ENCODE measurements around the gene ABHD1. TPM values are rescaled to one million over a fixed set of nuclear protein-coding genes. Genes with fewer than 3 reads are reported as not detected.

ABHD1 gene
- total and polyA plus RNA-seq, 2 donors from 2014 or later = 0.69 to 2.9 TPM

- Histone ChIP-seq H3K9ac (ENCODE audit: low read length in 3 of 3) (no peak overlapping the region), H3K4me3 (ENCODE audit: low read length in 3 of 3) (peak overlapping the region in 1 of 3 donors; percentile 6), H3K27me3 (ENCODE audit: control insufficient read depth, insufficient read depth, low read length) (no peaks in the 10 kb centered on the region), H3K36me3 (ENCODE audit: control insufficient read depth in 2 of 3, insufficient read depth in 3 of 3, low read length in 3 of 3) (no peaks in the 10 kb centered on the region), H3K9me3 (ENCODE audit: control insufficient read depth in 2 of 3, insufficient read depth in 1 of 3, low read length in 3 of 3) (no peaks in the 10 kb centered on the region), H3K4me1 (ENCODE audit: control insufficient read depth in 2 of 3, insufficient read depth in 2 of 3, low read depth in 1 of 3, low read length in 3 of 3) (peaks cover 0 to 28% (median 12%) of the 10 kb centered on the region in 3 donors), H3K27ac (ENCODE audit: low read depth in 2 of 2, low read length in 2 of 2) (peak overlapping the region; percentile 43 to 79)
- DNase-seq (peak in 3 of 5 donors; percentile 34 to 56 (median 53)), FAIRE-seq (no peak)
- TF ChIP-seq, protein P1, sequence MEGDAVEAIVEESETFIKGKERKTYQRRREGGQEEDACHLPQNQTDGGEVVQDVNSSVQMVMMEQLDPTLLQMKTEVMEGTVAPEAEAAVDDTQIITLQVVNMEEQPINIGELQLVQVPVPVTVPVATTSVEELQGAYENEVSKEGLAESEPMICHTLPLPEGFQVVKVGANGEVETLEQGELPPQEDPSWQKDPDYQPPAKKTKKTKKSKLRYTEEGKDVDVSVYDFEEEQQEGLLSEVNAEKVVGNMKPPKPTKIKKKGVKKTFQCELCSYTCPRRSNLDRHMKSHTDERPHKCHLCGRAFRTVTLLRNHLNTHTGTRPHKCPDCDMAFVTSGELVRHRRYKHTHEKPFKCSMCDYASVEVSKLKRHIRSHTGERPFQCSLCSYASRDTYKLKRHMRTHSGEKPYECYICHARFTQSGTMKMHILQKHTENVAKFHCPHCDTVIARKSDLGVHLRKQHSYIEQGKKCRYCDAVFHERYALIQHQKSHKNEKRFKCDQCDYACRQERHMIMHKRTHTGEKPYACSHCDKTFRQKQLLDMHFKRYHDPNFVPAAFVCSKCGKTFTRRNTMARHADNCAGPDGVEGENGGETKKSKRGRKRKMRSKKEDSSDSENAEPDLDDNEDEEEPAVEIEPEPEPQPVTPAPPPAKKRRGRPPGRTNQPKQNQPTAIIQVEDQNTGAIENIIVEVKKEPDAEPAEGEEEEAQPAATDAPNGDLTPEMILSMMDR (IDR thresholded peaks at IDR 0.05; ENCODE audit: borderline replicate concordance, extremely low read depth, insufficient read depth) = no peak
- intact Hi-C loops (cut with DNase I) = loop anchor here (10.0 kb wide), 1 partner anchor 212 kb away; the partner anchor contains the start of gene UCN
Measured at GRCh38 chr2:27092696-27093429, 30.8 kb upstream of the ABHD1 start.

GRCh38 chr2:27093430-27094352, 29.9 kb upstream of the ABHD1 start:
- H3K4me3 ChIP-seq (ENCODE audit: low read length in 3 of 3) = peak overlapping the region in 1 of 3 donors; percentile 44
- H3K27me3 ChIP-seq (ENCODE audit: control insufficient read depth, insufficient read depth, low read length) = no peaks in the 10 kb centered on the region
- H3K27ac ChIP-seq (ENCODE audit: low read depth in 2 of 2, low read length in 2 of 2) = peak overlapping the region; percentile 53 to 79
- TF ChIP-seq, protein P1 (IDR thresholded peaks at IDR 0.05; ENCODE audit: borderline replicate concordance, extremely low read depth, insufficient read depth) = no peak
- peaks cover 0 to 2% (median 0%) of the 10 kb centered on the region in 3 donors for H3K36me3 ChIP-seq (ENCODE audit: control insufficient read depth in 2 of 3, insufficient read depth in 3 of 3, low read length in 3 of 3)
- intact Hi-C loops (cut with DNase I) = loop anchor here (10.0 kb wide), 1 partner anchor 211 kb away; the partner anchor contains the start of gene UCN
- H3K9me3 ChIP-seq (ENCODE audit: control insufficient read depth in 2 of 3, insufficient read depth in 1 of 3, low read length in 3 of 3) = no peaks in the 10 kb centered on the region
- DNase-seq (peak in 1 of 5 donors; percentile 35), FAIRE-seq (no peak)
- H3K4me1 ChIP-seq (ENCODE audit: control insufficient read depth in 2 of 3, insufficient read depth in 2 of 3, low read depth in 1 of 3, low read length in 3 of 3) = peaks cover 0 to 28% (median 12%) of the 10 kb centered on the region in 3 donors
- H3K9ac ChIP-seq (ENCODE audit: low read length in 3 of 3) = no peak overlapping the region

DNA sequence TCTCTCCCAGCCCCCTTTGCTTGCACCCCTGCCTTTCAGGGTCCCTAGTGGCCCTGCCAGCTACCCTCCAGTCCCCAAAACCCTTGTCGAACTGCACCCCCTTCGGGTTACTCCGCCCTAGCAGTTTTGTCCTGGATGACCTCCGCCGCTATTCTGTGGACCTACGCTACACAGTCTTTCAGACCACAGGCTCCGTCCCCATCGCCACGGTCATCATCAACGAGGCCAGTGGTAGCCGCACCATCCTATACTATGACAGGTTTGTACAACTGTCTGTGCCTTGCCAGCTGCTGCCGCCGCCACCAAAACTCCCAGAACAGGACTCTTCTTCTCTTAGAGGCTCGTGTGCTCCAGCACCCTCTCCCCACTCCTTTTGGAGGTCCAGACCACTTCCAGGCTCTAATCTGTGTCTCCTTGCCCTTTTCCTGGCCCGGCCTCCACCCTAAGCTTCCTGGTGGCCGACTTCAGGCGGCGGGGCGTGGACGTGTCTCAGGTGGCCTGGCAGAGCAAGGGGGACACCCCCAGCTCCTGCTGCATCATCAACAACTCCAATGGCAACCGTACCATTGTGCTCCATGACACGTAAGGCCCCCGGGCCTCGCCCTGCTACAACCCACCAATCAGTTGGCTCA, 29.1 kb upstream of the ABHD1 start:
- Histone ChIP-seq H3K27me3 (ENCODE audit: control insufficient read depth, insufficient read depth, low read length) (no peaks in the 10 kb centered on the region), H3K27ac (ENCODE audit: low read depth in 2 of 2, low read length in 2 of 2) (peak overlapping the region; percentile 16 to 53), H3K4me3 (ENCODE audit: low read length in 3 of 3) (peak overlapping the region in 1 of 3 donors; percentile 44), H3K9ac (ENCODE audit: low read length in 3 of 3) (no peak overlapping the region), H3K9me3 (ENCODE audit: control insufficient read depth in 2 of 3, insufficient read depth in 1 of 3, low read length in 3 of 3) (no peaks in the 10 kb centered on the region), H3K36me3 (ENCODE audit: control insufficient read depth in 2 of 3, insufficient read depth in 3 of 3, low read length in 3 of 3) (peaks cover 0 to 8% (median 2%) of the 10 kb centered on the region in 3 donors), H3K4me1 (ENCODE audit: control insufficient read depth in 2 of 3, insufficient read depth in 2 of 3, low read depth in 1 of 3, low read length in 3 of 3) (peaks cover 0 to 28% (median 12%) of the 10 kb centered on the region in 3 donors)
- DNase-seq = peak in 1 of 5 donors; percentile 55
- FAIRE-seq = no peak
- TF ChIP-seq, protein P1 (IDR thresholded peaks at IDR 0.05; ENCODE audit: borderline replicate concordance, extremely low read depth, insufficient read depth) = no peak
- intact Hi-C loops (cut with DNase I) = loop anchor here (10.0 kb wide), 1 partner anchor 210 kb away; the partner anchor contains the start of gene UCN

All from kidney (tissue), 14 donors.